PC-9 (cell line): Measurements from ENCODE around the gene RTP3. TPM values are rescaled to one million over a fixed set of nuclear protein-coding genes. Genes with fewer than 3 reads are reported as not detected.
"Not testable (repeated sequence)": the region's sequence is repeated elsewhere in the genome, so short reads cannot be mapped to it uniquely, and the experiment has no call there.

Source experiments
- BruUV-seq: library from RNA; stranded (reverse); fragments of 400-500 nt; replicated peaks from 2 replicates; lab custom pipeline; 2021; lab: Mats Ljungman, UMichigan
- CTCF ChIA-PET: fragments of 300-600 bp; sonication (Branson Sonifier 250); formaldehyde crosslinking; loops from one replicate; lab custom pipeline; 2022; ENCODE audit warnings: antibody characterized with exemption; lab: Charles Lee
- POLR2A ChIA-PET: fragments of 300-600 bp; sonication (Branson Sonifier 250); formaldehyde crosslinking; loops from one replicate; lab custom pipeline; 2022; ENCODE audit warnings: antibody characterized with exemption; ENCODE audit not compliant: unreplicated experiment; lab: Charles Lee
- DNase-seq, 2 experiments: peaks; one replicate each; pipeline versions ENCODE4 v3.0.0 to v3.0.0-alpha.2; 2015 to 2022; ENCODE audit warnings: mixed read lengths in 1 of 2
- H2AFZ ChIP-seq: fragments of 200-600 bp; sonication (generic); 2 replicates; pipeline ENCODE4 v1.8.1; 2017; ENCODE audit warnings: antibody characterized with exemption
- H3F3A ChIP-seq: fragments of 200-600 bp; sonication (generic); 2 replicates; pipeline ENCODE4 v1.8.1; 2017; ENCODE audit warnings: antibody characterized with exemption, mild to moderate bottlenecking, low read depth; ENCODE audit not compliant: insufficient read depth
- H3K27ac ChIP-seq: fragments of 200-600 bp; sonication (generic); 2 replicates; pipeline ENCODE4 v1.6.1; 2016; ENCODE audit warnings: mixed run types
- H3K27me3 ChIP-seq: fragments of 200-600 bp; sonication (generic); 2 replicates; pipeline ENCODE4 v1.6.1; 2016; ENCODE audit warnings: low read depth, mixed run types; ENCODE audit not compliant: insufficient read depth
- H3K36me3 ChIP-seq: fragments of 200-600 bp; sonication (generic); 2 replicates; pipeline ENCODE4 v1.6.1; 2016; ENCODE audit warnings: low read depth, mixed run types
- H3K4me1 ChIP-seq: fragments of 200-600 bp; sonication (generic); replicated peaks from 2 replicates; pipeline ENCODE4 v1.6.1; 2016; ENCODE audit warnings: mixed run types; ENCODE audit not compliant: insufficient read depth
- H3K4me2 ChIP-seq: fragments of 200-600 bp; sonication (generic); 2 replicates; pipeline ENCODE4 v1.6.1; 2017; ENCODE audit warnings: mixed run types
- H3K4me3 ChIP-seq: fragments of 200-600 bp; sonication (generic); 2 replicates; pipeline ENCODE4 v1.6.1; 2016; ENCODE audit warnings: mixed run types
- H3K79me2 ChIP-seq: fragments of 200-600 bp; sonication (generic); 2 replicates; pipeline ENCODE4 v1.6.1; 2017; ENCODE audit warnings: low read depth, mixed run types
- H3K9me2 ChIP-seq: fragments of 200-600 bp; sonication (generic); 2 replicates; pipeline ENCODE4 v1.8.1; 2017; ENCODE audit warnings: mild to moderate bottlenecking; ENCODE audit not compliant: insufficient read depth
- H3K9me3 ChIP-seq: fragments of 200-600 bp; sonication (generic); 2 replicates; pipeline ENCODE4 v1.8.1; 2016; ENCODE audit warnings: low read depth; ENCODE audit not compliant: insufficient read depth
- H4K20me1 ChIP-seq: fragments of 200-600 bp; sonication (generic); 2 replicates; pipeline ENCODE4 v1.8.1; 2017; ENCODE audit not compliant: insufficient read depth
- CTCF ChIP-seq: fragments of 200-600 bp; sonication (generic); conservative IDR thresholded peaks from 2 replicates; pipeline ENCODE4 v1.6.1; 2017; ENCODE audit warnings: mixed run types, antibody characterized with exemption, mild to moderate bottlenecking, moderate library complexity
- EZH2 ChIP-seq: fragments of 200-600 bp; sonication (generic); IDR thresholded peaks from 2 replicates; pipeline ENCODE4 v1.8.0; 2017; ENCODE audit warnings: antibody characterized with exemption, low read depth
- intact Hi-C: fragments of 100-400 bp; cut with micrococcal nuclease; formaldehyde crosslinking; loops from one replicate; pipeline ENCODE4 v1.10.0; 2022; ENCODE audit not compliant: unreplicated experiment
- total RNA-seq: library from RNA; stranded (reverse); gene quantifications from 2 replicates; pipeline ENCODE4 v1.2.3, GENCODE V29; 2021

RTP3 gene
- total RNA-seq, 1 experiment from 2014 or later: not detected

GRCh38 chr3:46537316-46537715, 39.5 kb downstream of the RTP3 start:
- H3K27me3 ChIP-seq: no peaks in the 10 kb centered on the region
- H3F3A ChIP-seq: no peaks in the 10 kb centered on the region
- DNase-seq: no peak
- no peak overlapping the region for H3K4me3 ChIP-seq
- TF ChIP-seq CTCF (no peak), EZH2 (no peak)
- H3K27ac ChIP-seq: no peak overlapping the region
- intact Hi-C loops: no loop called here
- ChIA-PET POLR2A (no interaction called here), CTCF (no interaction called here)
- H3K4me1 ChIP-seq: peaks cover 4% of the 10 kb centered on the region
- no TSS peak for BruUV-seq
- no peaks in the 10 kb centered on the region for H3K79me2 ChIP-seq
- H3K9me2 ChIP-seq: no peaks in the 10 kb centered on the region
- no peak overlapping the region for H3K4me2 ChIP-seq
- no peaks in the 10 kb centered on the region for H4K20me1 ChIP-seq
- no peaks in the 10 kb centered on the region for H3K9me3 ChIP-seq
- H3K36me3 ChIP-seq: no peaks in the 10 kb centered on the region
- no peak overlapping the region for H2AFZ ChIP-seq

GRCh38 chr3:46537779-46538178, 40.0 kb downstream of the RTP3 start:
- no peak for TF ChIP-seq EZH2
- TF ChIP-seq CTCF: no peak
- Histone ChIP-seq H3K4me3 (no peak overlapping the region), H2AFZ (no peak overlapping the region), H3K27ac (no peak overlapping the region), H3K36me3 (no peaks in the 10 kb centered on the region), H3K9me3 (no peaks in the 10 kb centered on the region), H3K79me2 (no peaks in the 10 kb centered on the region), H3F3A (no peaks in the 10 kb centered on the region), H3K4me1 (peaks cover 8% of the 10 kb centered on the region), H3K27me3 (no peaks in the 10 kb centered on the region), H4K20me1 (no peaks in the 10 kb centered on the region), H3K9me2 (no peaks in the 10 kb centered on the region), H3K4me2 (no peak overlapping the region)
- no TSS peak for BruUV-seq
- DNase-seq: no peak
- POLR2A ChIA-PET: no interaction called here
- intact Hi-C loops: no loop called here
- CTCF ChIA-PET: no interaction called here

GRCh38 chr3:46538425-46538802, 40.6 kb downstream of the RTP3 start:
- H4K20me1 ChIP-seq, H3K9me3 ChIP-seq, H3K79me2 ChIP-seq, H3K27ac ChIP-seq, H3K4me3 ChIP-seq, intact Hi-C loops, DNase-seq, BruUV-seq, H3F3A ChIP-seq, H3K4me2 ChIP-seq, H3K9me2 ChIP-seq, H2AFZ ChIP-seq, H3K36me3 ChIP-seq, H3K27me3 ChIP-seq: not testable (repeated sequence)
- ChIA-PET CTCF (interaction anchor here (0.7 kb wide), 1 partner anchor 825 kb away, joined by 4 read pairs; no protein-coding TSS in a partner anchor), POLR2A (interaction anchor here (0.6 kb wide), 1 partner anchor 10 kb away, joined by 3 read pairs; no protein-coding TSS in a partner anchor)
- peaks cover 12% of the 10 kb centered on the region for H3K4me1 ChIP-seq
